K562 (cell line): ENCODE data around the gene UFSP1. TPM values are rescaled to one million over a fixed set of nuclear protein-coding genes. Genes with fewer than 3 reads are reported as not detected.

Source experiments
- ARID1B ChIP-seq: fragments of 450-650 bp; IDR thresholded peaks from 2 replicates; pipeline ENCODE4 v1.6.1; 2016; ENCODE audit warnings: antibody characterized with exemption, mild to moderate bottlenecking, inconsistent platforms
- BRCA1 ChIP-seq, 2 experiments: fragments of 450-650 bp in 1 of 2; sonication (generic) in 1 of 2; formaldehyde crosslinking in 1 of 2; IDR thresholded peaks; 2 replicates each; pipeline versions ENCODE4 v1.5.0 to v1.6.1; 2017 to 2020; ENCODE audit warnings: mild to moderate bottlenecking in 1 of 2, missing genetic modification reagents in 1 of 2
- CCAR2 ChIP-seq: fragments of 200-400 bp; formaldehyde crosslinking; IDR thresholded peaks from 2 replicates; pipeline ENCODE4 v1.6.1; 2017; ENCODE audit warnings: mild to moderate bottlenecking, low read depth, low read length
- COPS2 ChIP-seq: fragments of 450-650 bp; conservative IDR thresholded peaks from 2 replicates; pipeline ENCODE4 v1.6.1; 2016; ENCODE audit warnings: mild to moderate bottlenecking, moderate library complexity
- CREB1 ChIP-seq, 2 experiments: sonication (generic) in 1 of 2; formaldehyde crosslinking in 1 of 2; IDR thresholded peaks; 2 replicates each; pipeline versions ENCODE4 v1.6.1 to v1.8.0; 2012 to 2022; ENCODE audit warnings: inconsistent platforms in 1 of 2, mild to moderate bottlenecking in 1 of 2, missing genetic modification reagents in 1 of 2, moderate library complexity in 1 of 2
- DMBX1 ChIP-seq: fragments of 250-450 bp; sonication (Bioruptor Pico); IDR thresholded peaks from 2 replicates; pipeline ENCODE4 v1.8.0; 2022; ENCODE audit warnings: inconsistent platforms, mild to moderate bottlenecking, moderate library complexity, borderline replicate concordance
- ETV5 ChIP-seq: sonication (generic); formaldehyde crosslinking; IDR thresholded peaks from 2 replicates; pipeline ENCODE4 v1.4.0; 2020; ENCODE audit warnings: low read depth, mild to moderate bottlenecking, missing genetic modification reagents
- FOXP1 ChIP-seq: sonication (generic); formaldehyde crosslinking; IDR thresholded peaks from 2 replicates; pipeline ENCODE4 v1.8.0; 2022; ENCODE audit warnings: mild to moderate bottlenecking, missing genetic modification reagents
- HMG20B ChIP-seq: fragments of 250-450 bp; sonication (Bioruptor Pico); IDR thresholded peaks from 2 replicates; pipeline ENCODE4 v1.5.0; 2021; ENCODE audit warnings: mild to moderate bottlenecking
- NUFIP1 ChIP-seq: fragments of 450-650 bp; IDR thresholded peaks from 2 replicates; pipeline ENCODE4 v1.6.1; 2018; ENCODE audit not compliant: partially characterized antibody
- PHB2 ChIP-seq: fragments of 450-650 bp; IDR thresholded peaks from 2 replicates; pipeline ENCODE4 v1.6.1; 2017; ENCODE audit warnings: low read depth
- RAD51 ChIP-seq: fragments of 450-650 bp; IDR thresholded peaks from 2 replicates; pipeline ENCODE4 v1.7.1; 2016; ENCODE audit warnings: low read depth, mild to moderate bottlenecking, borderline replicate concordance
- RBM34 ChIP-seq: fragments of 200-400 bp; formaldehyde crosslinking; IDR thresholded peaks from 2 replicates; pipeline ENCODE4 v1.6.1; 2018; ENCODE audit warnings: low read length, borderline replicate concordance; ENCODE audit not compliant: insufficient read depth
- SRSF3 ChIP-seq: fragments of 200-400 bp; formaldehyde crosslinking; IDR thresholded peaks from 2 replicates; pipeline ENCODE4 v1.6.1; 2016; ENCODE audit warnings: mild to moderate bottlenecking, low read length, moderate library complexity; ENCODE audit not compliant: insufficient read depth
- TGIF2 ChIP-seq: sonication (generic); formaldehyde crosslinking; IDR thresholded peaks from 2 replicates; pipeline ENCODE4 v1.8.1; 2022; ENCODE audit warnings: mild to moderate bottlenecking, missing genetic modification reagents, moderate library complexity
- XRCC4 ChIP-seq: IDR thresholded peaks from one replicate; pipeline ENCODE4 v1.6.1; 2011; ENCODE audit not compliant: insufficient read depth, insufficient read length; ENCODE audit errors: extremely low read depth
- ZEB2 ChIP-seq: fragments of 450-650 bp; IDR thresholded peaks from 2 replicates; pipeline ENCODE4 v1.6.1; 2016
- ZNF274 ChIP-seq: IDR thresholded peaks from 2 replicates; pipeline ENCODE4 v1.6.1; 2011; ENCODE audit warnings: low read depth, mild to moderate bottlenecking, low read length, moderate library complexity, borderline replicate concordance
- ZNF384 ChIP-seq: IDR thresholded peaks from 2 replicates; pipeline ENCODE4 v1.6.1; 2012; ENCODE audit warnings: low read depth, low read length, improper control_type of control experiment
- ZNF408 ChIP-seq: fragments of 250-450 bp; sonication (Bioruptor Pico); IDR thresholded peaks from 2 replicates; pipeline ENCODE4 v1.4.0; 2020; ENCODE audit warnings: low read depth, mild to moderate bottlenecking, moderate library complexity
- ZNF561 ChIP-seq: fragments of 450-650 bp; formaldehyde crosslinking; conservative IDR thresholded peaks from 2 replicates; pipeline ENCODE4 v1.4.0; 2020; ENCODE audit warnings: mild to moderate bottlenecking, moderate library complexity
- ZNF584 ChIP-seq: fragments of 200-800 bp; sonication (Bioruptor generic); IDR thresholded peaks from 2 replicates; pipeline ENCODE4 v1.6.1; 2016; ENCODE audit warnings: low read depth, mild to moderate bottlenecking, missing genetic modification characterization, missing compliant biosample characterization
- ZSCAN32 ChIP-seq: fragments of 450-650 bp; formaldehyde crosslinking; IDR thresholded peaks from 2 replicates; pipeline ENCODE4 v1.4.0; 2020; ENCODE audit warnings: mild to moderate bottlenecking, moderate library complexity
- polyA plus RNA-seq, 8 experiments: library from polyadenylated mRNA; depleted of rRNA in 4 of 8; stranded (reverse) in 5 of 8; unstranded in 3 of 8; fragments of >200 nt; fragmentation: Nextera tagmentation in 2 of 8; fragmentation: Illumina TruSeq in 1 of 8; extraction: Ambion mirVana in 2 of 8; extraction: Trizol in 1 of 8; gene quantifications; 2 replicates each; pipeline versions ENCODE4 v1.2.1 to v1.2.3, GENCODE V29; 2011 to 2014; ENCODE audit warnings: inconsistent platforms in 1 of 8, missing spikeins in 1 of 8
- total RNA-seq, 7 experiments: library from RNA; depleted of rRNA in 6 of 7; stranded (reverse); fragments of >200 nt in 6 of 7; fragmentation: Illumina TruSeq in 2 of 7; extraction: Trizol in 2 of 7; gene quantifications; 2 replicates each; pipeline versions ENCODE4 v1.2.1 to v1.2.3, GENCODE V29; 2011 to 2021; ENCODE audit warnings: low replicate concordance in 1 of 7
- TF ChIP-seq, protein P1 (sequence below): fragments of 250-450 bp; sonication (Bioruptor Pico); IDR thresholded peaks from 2 replicates; pipeline ENCODE4 v1.4.0; 2020; ENCODE audit warnings: borderline replicate concordance
- TF ChIP-seq, protein P2 (sequence below), 2 experiments: IDR thresholded peaks; 2 replicates each; pipeline ENCODE4 v1.6.1; 2012; ENCODE audit warnings: improper control_type of control experiment in 2 of 2, low read depth in 2 of 2, low read length in 2 of 2, borderline replicate concordance in 1 of 2

UFSP1 gene
- total and polyA plus RNA-seq, 9 of the 15 experiments (the other 6 are each of a cell fraction or from before 2014, with no cell fraction given) = 0.50 to 18.8 (median 2.1) TPM

DNA sequence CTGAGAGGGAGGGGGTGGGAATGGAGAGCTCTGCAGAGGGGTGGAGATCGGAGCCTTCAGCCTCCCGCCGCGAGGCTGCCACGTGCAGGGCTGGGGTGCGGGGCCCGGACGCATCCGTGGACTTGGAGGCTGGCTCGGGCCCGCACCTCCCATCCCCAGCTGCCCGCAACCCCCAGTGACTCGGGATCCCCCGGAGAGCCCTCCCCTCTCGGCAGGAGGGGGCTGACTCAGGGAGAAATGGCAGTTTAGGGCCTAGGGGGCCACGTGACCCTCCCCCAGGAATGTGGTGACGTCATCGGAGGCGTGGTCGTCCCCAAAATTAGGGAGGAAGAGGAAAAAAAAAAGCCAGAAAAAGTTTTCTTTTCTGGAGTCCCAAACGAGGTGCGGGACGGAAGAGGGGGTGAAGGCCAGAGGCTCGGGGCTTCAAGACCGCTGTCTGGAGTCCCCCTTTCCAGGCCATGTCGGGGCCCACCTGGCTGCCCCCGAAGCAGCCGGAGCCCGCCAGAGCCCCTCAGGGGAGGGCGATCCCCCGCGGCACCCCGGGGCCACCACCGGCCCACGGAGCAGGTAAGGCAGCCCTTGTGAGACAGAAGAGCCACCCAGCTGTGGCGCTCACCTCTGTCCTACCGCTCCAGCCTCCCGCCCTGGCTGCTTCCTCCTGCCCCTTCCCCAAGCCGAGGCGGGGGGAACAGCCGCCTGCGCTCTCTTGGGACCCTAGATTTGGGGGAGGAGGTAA, 22.3 kb downstream of the UFSP1 start, which contains the start of gene TRIP6 (continued):
- TF ChIP-seq, protein P1, sequence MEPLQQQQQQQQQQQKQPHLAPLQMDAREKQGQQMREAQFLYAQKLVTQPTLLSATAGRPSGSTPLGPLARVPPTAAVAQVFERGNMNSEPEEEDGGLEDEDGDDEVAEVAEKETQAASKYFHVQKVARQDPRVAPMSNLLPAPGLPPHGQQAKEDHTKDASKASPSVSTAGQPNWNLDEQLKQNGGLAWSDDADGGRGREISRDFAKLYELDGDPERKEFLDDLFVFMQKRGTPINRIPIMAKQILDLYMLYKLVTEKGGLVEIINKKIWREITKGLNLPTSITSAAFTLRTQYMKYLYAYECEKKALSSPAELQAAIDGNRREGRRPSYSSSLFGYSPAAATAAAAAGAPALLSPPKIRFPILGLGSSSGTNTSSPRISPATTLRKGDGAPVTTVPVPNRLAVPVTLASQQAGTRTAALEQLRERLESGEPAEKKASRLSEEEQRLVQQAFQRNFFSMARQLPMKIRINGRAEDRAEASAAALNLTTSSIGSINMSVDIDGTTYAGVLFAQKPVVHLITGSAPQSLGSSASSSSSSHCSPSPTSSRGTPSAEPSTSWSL (CRISPR knock-in tag) = no peak
- peak; percentile 87 for TF ChIP-seq ZNF384
- no peak for TF ChIP-seq HMG20B (CRISPR knock-in tag)
- peak; percentile 67; the same call in 1 of the 2 replicates for TF ChIP-seq DMBX1
- peak; percentile 98 for TF ChIP-seq RAD51
- TF ChIP-seq XRCC4 = no peak
- TF ChIP-seq ZEB2 = no peak
- TF ChIP-seq RBM34 = no peak
- no peak for TF ChIP-seq BRCA1 (IDR thresholded peaks at IDR 0.05)
- no peak for TF ChIP-seq BRCA1 (CRISPR knock-in tag; IDR thresholded peaks at IDR 0.05)
- no peak for TF ChIP-seq PHB2
- no peak for TF ChIP-seq ZNF408
- TF ChIP-seq ZNF561 (CRISPR knock-in tag) = no peak
- TF ChIP-seq CREB1 (IDR thresholded peaks at IDR 0.05) = peak; percentile 80
- TF ChIP-seq CREB1 (CRISPR knock-in tag; IDR thresholded peaks at IDR 0.05) = peak; percentile 91
- TF ChIP-seq, protein P2, sequence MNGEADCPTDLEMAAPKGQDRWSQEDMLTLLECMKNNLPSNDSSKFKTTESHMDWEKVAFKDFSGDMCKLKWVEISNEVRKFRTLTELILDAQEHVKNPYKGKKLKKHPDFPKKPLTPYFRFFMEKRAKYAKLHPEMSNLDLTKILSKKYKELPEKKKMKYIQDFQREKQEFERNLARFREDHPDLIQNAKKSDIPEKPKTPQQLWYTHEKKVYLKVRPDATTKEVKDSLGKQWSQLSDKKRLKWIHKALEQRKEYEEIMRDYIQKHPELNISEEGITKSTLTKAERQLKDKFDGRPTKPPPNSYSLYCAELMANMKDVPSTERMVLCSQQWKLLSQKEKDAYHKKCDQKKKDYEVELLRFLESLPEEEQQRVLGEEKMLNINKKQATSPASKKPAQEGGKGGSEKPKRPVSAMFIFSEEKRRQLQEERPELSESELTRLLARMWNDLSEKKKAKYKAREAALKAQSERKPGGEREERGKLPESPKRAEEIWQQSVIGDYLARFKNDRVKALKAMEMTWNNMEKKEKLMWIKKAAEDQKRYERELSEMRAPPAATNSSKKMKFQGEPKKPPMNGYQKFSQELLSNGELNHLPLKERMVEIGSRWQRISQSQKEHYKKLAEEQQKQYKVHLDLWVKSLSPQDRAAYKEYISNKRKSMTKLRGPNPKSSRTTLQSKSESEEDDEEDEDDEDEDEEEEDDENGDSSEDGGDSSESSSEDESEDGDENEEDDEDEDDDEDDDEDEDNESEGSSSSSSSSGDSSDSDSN (IDR thresholded peaks at IDR 0.05; ENCODE audit: borderline replicate concordance in 1 of 2, low read depth in 2 of 2, low read length in 2 of 2) = 0 out of 4 replicates have a peak, but pooled peaks of 1 of the 2 experiments have one; percentile 17
- TF ChIP-seq TGIF2 (CRISPR knock-in tag) = 0 out of 2 replicates have a peak, but pooled peaks have one; percentile 40
- TF ChIP-seq COPS2 = no peak
- TF ChIP-seq ZNF584 (CRISPR knock-in tag) = 0 out of 2 replicates have a peak, but pooled peaks have one; percentile 44
- TF ChIP-seq ZSCAN32 = no peak
- TF ChIP-seq FOXP1 (CRISPR knock-in tag) = 0 out of 2 replicates have a peak, but pooled peaks have one; percentile 24
- TF ChIP-seq NUFIP1 = peak; percentile 30
- no peak for TF ChIP-seq CCAR2
- TF ChIP-seq ZNF274 = no peak
- peak; percentile 83; the same call in 1 of the 2 replicates for TF ChIP-seq SRSF3
- TF ChIP-seq ARID1B = peak; percentile 66
- TF ChIP-seq ETV5 (CRISPR knock-in tag) = 0 out of 2 replicates have a peak, but pooled peaks have one; percentile 14
